GM13977 (cell line): ENCODE measurements around the gene PGF.

Source experiments
- DNase-seq: peaks from one replicate; pipeline ENCODE4 v3.0.0; 2012; ENCODE audit warnings: low spot score
- CTCF ChIP-seq: IDR thresholded peaks from 2 replicates; pipeline ENCODE4 v1.5.1; 2012; ENCODE audit warnings: mild to moderate bottlenecking, control low read depth; ENCODE audit not compliant: insufficient read depth; ENCODE audit errors: extremely low read depth, missing control alignments
- in situ Hi-C: fragments of 300-500 bp; cut with MboI; formaldehyde crosslinking; loops from one replicate; pipeline ENCODE4 v1.12.0; 2022; ENCODE audit warnings: low sequenced_read_pairs, low pct_unique_long_range_greater_than_20kb, mixed read lengths, inconsistent platforms; ENCODE audit not compliant: unreplicated experiment

The PGF gene

GRCh38 chr14:74959596-74960180 is 4.3 kb upstream of the PGF start:
- in situ Hi-C loops, result no loop called here
- no peak for TF ChIP-seq CTCF
- no peak for DNase-seq

- in situ Hi-C loops, result no loop called here
- no peak for TF ChIP-seq CTCF
Observed at GRCh38 chr14:74956280-74957072, 1.1 kb upstream of the PGF start.

GRCh38 chr14:74956027-74956279 is 556 bp upstream of the PGF start:
- in situ Hi-C loops, result no loop called here
- DNase-seq, result no peak
- TF ChIP-seq CTCF, result no peak

More at GRCh38 chr14:74956280-74957072, 1.1 kb upstream of the PGF start:
- no peak for DNase-seq

GRCh38 chr14:74954947-74955228 is 509 bp downstream of the PGF start:
- DNase-seq, result no peak
- in situ Hi-C loops, result no loop called here
- no peak for TF ChIP-seq CTCF

- no peak for DNase-seq
- TF ChIP-seq CTCF, result no peak
- in situ Hi-C loops, result no loop called here
Observed at GRCh38 chr14:74954232-74954946, 1.0 kb downstream of the PGF start.

- no peak for TF ChIP-seq CTCF
- DNase-seq, result no peak
- in situ Hi-C loops, result no loop called here
Observed at GRCh38 chr14:74953686-74954085, 1.7 kb downstream of the PGF start.
